ENCODE measurements around the gene MARK4.
"Not testable (repeated sequence)": the region's sequence is repeated elsewhere in the genome, so short reads cannot be mapped to it uniquely, and the experiment has no call there.

The MARK4 gene

DNA sequence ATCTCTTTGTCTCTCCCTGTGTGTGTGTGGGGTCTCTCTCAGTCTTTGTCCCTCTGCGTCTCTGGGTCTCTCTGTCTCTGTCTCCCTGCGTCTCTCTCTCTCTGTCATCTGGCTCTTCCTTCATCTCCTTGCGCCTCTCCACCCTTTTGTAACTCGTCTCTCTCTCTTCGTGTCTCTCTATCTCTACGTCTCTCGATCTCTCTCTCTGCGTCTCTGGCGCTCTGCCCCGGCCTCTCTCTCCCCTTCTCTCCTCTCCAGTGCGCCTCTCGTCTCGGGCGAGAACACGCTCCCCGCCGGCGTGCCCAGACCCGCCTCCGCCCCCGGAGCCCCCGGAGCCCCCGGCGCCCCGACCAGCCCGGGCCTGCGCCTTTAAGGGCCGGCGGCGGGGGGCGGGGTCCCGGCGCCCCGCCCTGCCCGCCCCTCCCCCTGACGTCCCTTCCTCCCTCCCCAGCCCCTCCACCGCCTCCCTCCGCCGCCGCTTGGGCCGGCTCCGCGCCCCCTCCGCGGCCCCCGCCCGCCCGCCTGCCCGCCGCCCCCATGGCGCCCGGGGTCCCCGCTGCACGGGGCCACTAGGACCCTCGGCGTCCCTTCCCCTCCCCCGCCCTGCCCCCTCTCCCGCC, at the start of gene MARK4:
Gene MARK4 (plus strand): TSS at position 440 of the 620 bp plus-strand sequence. CDS start 318 bp downstream, outside the sequence.
- peak; percentile 57 for DNase-seq

DNA sequence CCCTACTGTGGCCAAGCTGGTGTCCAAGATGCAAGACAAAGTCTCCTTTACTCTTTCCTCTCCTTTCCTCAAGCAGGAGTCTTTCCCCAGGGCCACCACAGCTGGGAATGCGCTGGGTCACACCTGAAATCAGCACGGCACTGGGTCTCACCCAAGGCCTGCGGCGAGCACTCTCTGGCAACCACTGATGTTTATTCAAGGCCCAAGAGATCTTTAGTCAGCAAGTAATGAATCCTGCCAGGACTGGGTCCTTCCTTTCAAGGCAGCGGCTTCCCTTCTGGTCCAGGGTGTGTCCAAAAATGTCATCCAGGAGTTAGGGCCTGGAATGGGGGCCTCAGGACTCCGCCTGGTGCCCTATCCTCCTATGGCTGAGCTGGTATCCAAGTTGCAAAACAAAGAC, 48.4 kb upstream of the MARK4 start:
- no peak for DNase-seq

DNA sequence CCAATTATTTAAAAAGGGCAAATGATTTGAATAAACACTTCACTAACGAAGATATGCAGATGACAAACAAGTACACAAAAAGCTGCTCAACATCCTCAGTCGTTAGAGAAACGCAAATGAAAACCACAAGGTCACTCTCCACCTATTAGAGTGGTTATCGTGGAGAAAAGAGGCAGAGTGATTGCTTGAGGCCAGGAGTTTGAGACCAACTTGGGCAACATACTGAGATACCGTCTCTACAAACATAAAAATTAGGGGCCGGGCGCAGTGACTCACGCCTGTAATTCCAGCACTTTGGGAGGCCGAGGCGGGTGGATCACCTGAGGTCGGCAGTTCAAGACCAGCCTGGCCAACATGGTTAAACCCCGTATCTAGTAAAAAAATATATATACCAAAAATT, 45.3 kb upstream of the MARK4 start:
- no peak for DNase-seq

DNA sequence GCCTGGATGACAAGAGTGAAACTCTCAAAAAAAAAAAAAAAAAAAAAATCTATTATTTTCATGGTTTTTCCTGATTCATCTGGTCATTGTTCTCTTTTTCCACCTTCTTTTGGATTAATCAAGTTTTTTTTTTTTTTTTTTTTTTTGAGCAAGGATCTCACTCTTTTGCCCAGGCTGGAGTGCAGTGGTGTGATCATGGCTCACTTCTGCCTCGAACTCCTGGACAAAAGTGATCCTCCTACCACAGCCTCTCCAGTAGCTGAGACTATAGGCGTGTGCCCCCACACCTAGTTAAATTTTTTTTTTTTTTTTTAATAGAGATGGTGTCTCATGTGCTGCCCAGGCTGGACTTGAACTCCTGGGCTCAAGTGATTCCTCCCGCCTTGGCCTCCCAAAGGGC, 44.7 kb upstream of the MARK4 start:
- DNase-seq = no peak

- DNase-seq = no peak
Measured at GRCh38 chr19:45211751-45212381, 39.2 kb upstream of the MARK4 start.

DNA sequence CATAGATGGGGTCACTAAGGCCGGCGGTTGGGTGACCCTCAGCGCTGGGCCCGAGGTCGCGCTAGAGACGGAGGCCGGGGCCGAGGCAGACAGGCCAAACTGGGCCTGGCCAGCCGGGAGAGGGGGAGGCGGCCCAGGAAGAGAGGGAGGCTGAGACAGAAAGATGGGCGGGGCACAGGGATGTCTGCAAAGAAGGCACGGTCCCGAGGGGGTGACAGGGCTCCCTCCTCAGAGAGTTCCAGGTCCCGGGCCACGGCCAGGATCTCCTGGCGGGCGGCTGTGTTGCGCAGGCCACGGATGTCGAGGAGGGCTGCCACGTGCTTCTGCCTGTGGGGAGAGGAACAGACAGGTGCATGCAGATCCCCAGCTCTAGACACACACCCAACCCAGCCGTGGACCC, 38.0 kb upstream of the MARK4 start:
- no peak for DNase-seq

DNA sequence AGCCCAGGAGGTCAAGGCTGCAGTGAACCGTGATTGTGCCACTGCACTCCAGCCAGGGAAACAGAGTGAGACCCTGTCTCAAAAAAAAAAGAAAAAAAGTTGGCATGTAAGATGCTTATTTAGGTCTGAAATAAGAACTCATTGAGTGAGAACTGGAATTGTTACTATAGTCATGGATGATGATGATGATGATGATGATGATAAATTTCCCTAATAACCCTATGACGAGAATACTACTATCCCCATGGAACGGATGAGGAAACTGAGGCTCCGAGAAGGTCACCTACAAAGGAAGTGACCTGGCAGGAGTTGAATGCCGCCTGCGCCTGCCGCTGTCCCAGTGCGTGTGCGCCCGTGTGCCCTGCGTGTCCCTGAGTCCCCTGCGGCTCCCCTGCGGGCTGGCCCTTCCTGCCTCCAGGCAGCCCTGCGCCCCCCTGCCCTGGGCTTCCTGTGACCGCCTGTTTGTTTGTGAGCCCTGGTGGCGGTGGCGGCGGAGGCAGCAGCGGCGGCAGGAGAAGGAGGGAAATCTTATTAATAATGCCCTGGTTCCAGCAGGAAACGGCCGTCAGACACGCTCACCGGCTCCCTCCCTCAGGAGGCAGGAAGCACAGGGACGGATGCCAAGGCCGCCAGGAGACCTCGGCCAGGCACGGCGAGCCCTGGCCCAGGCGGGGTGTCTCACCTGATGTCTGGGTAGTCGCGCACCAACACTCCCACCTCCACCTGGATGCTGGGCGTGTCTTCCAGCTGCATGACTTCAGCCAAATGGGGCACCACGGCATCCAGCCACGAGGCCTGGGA, 35.5 kb upstream of the MARK4 start:
- no peak for DNase-seq

- DNase-seq = no peak
Measured at GRCh38 chr19:45216667-45217066, 34.4 kb upstream of the MARK4 start.

DNA sequence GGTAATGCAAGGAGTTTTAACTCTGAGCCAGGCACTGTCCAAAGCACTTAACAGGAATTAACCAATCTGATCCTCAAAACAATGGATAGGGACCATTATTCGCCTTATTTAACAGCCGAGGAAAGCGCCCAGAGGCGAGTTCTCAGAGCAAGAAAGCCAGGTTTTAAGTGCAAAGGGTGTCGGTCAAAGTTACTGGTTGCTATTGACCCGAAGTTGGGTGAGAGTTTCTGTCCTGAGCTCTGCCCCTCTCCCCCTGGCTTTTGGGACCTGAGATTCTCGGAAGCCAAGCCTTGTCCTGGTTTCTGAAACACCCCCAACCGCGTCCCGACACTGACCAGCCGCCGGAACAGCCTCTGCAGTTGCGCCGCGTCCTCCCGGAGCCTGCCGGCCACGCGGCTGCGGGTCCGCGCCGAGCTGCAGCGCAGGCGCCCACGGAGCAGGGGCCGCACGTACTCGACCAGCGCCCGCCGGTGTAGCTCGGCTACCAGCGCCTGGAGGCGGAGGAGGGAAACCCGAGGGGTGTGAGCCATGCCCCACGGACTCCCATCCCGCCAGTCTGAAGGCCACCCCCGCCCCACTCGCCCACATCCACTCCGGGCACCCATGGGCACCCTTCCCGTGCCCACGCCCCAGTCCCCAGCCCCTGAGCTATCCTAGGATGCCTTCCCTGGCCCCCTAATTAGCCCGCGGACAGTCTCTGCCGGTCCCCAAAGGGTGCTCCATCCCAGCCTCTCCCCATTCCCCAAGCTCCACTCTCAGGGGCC, 33.7 kb upstream of the MARK4 start:
- DNase-seq = no peak

DNA sequence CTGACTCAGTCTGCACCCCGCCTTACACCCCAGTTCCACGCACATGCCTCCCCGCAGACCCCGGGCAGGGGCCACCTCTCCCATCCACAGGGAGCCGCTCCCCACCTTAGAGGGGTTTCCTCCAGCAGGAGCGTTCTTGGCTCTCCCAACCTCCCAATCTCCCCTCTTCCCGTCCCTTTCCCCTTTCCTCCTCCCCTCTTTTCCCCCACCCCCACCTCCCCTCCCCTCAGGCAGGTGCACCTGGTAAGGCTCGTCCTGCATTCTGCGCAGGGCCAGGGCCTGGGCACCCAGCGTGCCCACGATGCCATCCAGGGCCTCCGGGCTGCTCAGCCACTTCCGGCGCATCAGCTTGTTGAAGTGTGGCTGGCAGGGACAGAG, 33.1 kb upstream of the MARK4 start:
- no peak for DNase-seq

DNA sequence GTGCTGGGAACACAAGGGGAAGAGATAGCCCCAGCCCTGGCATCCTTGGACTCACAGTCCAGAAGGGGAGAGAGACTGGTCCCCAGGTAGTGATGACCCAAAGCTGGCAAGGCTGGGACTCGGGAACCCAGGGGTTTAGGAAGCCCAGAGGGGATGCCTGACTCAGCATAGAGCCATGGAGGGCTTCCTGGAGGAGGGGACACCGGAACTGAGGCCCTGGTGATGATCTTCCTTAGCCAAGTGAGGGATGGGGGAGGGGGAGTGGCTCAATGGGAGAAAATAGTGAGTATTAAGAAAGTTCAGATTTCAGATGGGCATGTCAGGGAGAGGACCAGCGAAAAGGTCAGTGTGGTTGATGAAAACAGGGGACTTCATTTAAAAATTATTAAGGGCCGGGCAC, 32.6 kb upstream of the MARK4 start:
- no peak for DNase-seq

GRCh38 chr19:45218911-45219743, 31.9 kb upstream of the MARK4 start:
- DNase-seq = no peak

GRCh38 chr19:45222724-45223123, 28.3 kb upstream of the MARK4 start:
- no peak for DNase-seq

DNA sequence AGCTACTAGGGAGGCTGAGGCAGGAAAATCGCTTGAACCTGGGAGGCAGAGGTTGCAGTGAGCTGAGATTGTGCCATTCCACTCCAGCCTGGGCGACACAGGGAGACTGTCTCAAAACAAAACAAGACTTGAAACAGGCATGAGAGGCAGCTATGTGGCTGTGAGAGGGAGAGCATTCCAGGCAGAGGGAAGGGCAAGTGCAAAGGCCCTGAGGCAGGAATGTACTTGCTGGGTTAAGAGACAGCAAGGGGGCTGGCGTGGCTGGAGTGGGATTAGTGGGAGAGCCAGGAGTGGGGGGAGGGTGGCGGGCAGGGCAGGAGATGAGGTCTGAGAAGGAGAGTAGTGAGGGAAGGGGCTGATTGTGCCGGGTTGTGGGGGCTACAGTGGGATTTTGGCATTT, 27.2 kb upstream of the MARK4 start:
- DNase-seq = no peak

- no peak for DNase-seq
Measured at GRCh38 chr19:45224645-45225044, 26.4 kb upstream of the MARK4 start.

DNA sequence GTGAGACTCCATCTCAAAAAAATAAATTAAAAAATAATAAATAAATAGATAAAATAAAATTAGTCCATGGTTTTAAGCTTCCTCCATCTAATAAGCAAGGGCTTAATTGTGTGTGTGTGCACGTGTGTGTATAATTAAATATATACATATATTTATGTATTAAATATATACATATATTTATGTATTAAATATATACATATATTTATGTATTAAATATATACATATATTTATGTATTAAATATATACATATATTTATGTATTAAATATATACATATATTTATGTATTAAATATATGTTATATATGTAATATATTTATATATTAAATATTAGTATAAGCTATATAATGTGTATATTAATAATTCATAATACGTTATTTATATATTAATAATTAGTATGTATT, 22.0 kb upstream of the MARK4 start:
- not testable (repeated sequence) for DNase-seq

GRCh38 chr19:45231891-45232290, 19.2 kb upstream of the MARK4 start:
- no peak for DNase-seq

- DNase-seq = no peak
Measured at GRCh38 chr19:45234089-45234869, 16.8 kb upstream of the MARK4 start.

GRCh38 chr19:45235485-45235884, 15.6 kb upstream of the MARK4 start:
- no peak for DNase-seq

DNA sequence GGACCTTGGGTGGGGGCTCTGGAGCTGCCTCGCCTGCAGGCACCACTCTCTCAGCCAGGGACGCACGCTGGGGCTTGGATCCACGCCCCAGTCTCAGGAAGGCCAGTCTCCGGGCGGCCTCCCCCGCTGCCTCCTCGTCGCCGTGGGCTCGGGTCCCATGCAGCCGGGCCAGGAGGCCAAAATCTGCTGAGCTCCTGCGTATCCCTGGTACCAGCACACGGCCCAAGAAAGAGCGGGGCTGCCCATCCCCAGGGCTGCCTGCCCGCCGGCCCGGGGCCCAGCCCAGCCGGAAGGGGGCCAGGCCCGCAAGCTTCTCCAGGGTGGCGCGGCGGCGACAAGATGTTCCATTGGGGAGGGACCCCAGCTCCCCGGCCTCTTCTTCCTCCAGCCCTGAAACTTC, 12.5 kb upstream of the MARK4 start:
- DNase-seq = no peak

GRCh38 chr19:45243144-45243732, 7.8 kb upstream of the MARK4 start:
- DNase-seq = no peak
